Stimulated activated CD8-positive, alpha-beta memory T cell treated with anti-CD3 and anti-CD28 coated beads, Interleukin-15, amount 100 ng/mL, for 1 hour (primary cell): Measurements from ENCODE around the gene SPTBN2.
A peak's percentile ranks its signal among the peaks of the same experiment; 100 is the strongest.

Experiments used
- DNase-seq: peaks from one replicate; pipeline ENCODE4 v3.0.0-alpha.2; 2020; ENCODE audit warnings: low read depth

SPTBN2 gene

GRCh38 chr11:66701432-66702240, 27.4 kb downstream of the SPTBN2 start:
- no peak for DNase-seq

- DNase-seq = no peak
Measured at GRCh38 chr11:66700742-66701141, 28.3 kb downstream of the SPTBN2 start.

- DNase-seq = no peak
Measured at GRCh38 chr11:66700337-66700736, 28.7 kb downstream of the SPTBN2 start.

GRCh38 chr11:66698491-66698890, 30.5 kb downstream of the SPTBN2 start:
- DNase-seq = no peak

GRCh38 chr11:66697988-66698387, 31.0 kb downstream of the SPTBN2 start:
- no peak for DNase-seq

GRCh38 chr11:66696146-66696545, 32.9 kb downstream of the SPTBN2 start:
- no peak for DNase-seq

- DNase-seq = peak; percentile 72
Measured at GRCh38 chr11:66694732-66695207, 34.2 kb downstream of the SPTBN2 start.

- no peak for DNase-seq
Measured at GRCh38 chr11:66694056-66694410, 35.0 kb downstream of the SPTBN2 start.

GRCh38 chr11:66693356-66694055, 35.5 kb downstream of the SPTBN2 start:
- DNase-seq = no peak

GRCh38 chr11:66692871-66693331, 36.1 kb downstream of the SPTBN2 start:
- DNase-seq = no peak

- DNase-seq = no peak
Measured at GRCh38 chr11:66692446-66692845, 36.6 kb downstream of the SPTBN2 start.

GRCh38 chr11:66691311-66691980, 37.6 kb downstream of the SPTBN2 start:
- DNase-seq = no peak

GRCh38 chr11:66689661-66690590, 39.1 kb downstream of the SPTBN2 start:
- DNase-seq = no peak

GRCh38 chr11:66688561-66689534, 40.2 kb downstream of the SPTBN2 start:
- no peak for DNase-seq

GRCh38 chr11:66687831-66688281, 41.2 kb downstream of the SPTBN2 start:
- no peak for DNase-seq

GRCh38 chr11:66686801-66687750, 41.9 kb downstream of the SPTBN2 start:
- no peak for DNase-seq

- no peak for DNase-seq
Measured at GRCh38 chr11:66686100-66686785, 42.8 kb downstream of the SPTBN2 start.

- no peak for DNase-seq
Measured at GRCh38 chr11:66685276-66686099, 43.5 kb downstream of the SPTBN2 start.
